Activated naive CD4-positive, alpha-beta T cell treated with anti-CD3 and anti-CD28 coated beads, Interleukin-2, amount 50 U/mL, for 72 hours (primary cell): ENCODE results near the gene NDUFA12. TPM values are rescaled to one million over a fixed set of nuclear protein-coding genes. Genes with fewer than 3 reads are reported as not detected.

Source experiments
- ATAC-seq, 2 donors: fragments of 150-1000 bp; cut with Tn5 transposase; 2 replicates each; pipeline ENCODE4 v1.10.0; 2021; ENCODE audit warnings: mild to moderate bottlenecking in 2 of 2, moderate library complexity in 2 of 2
- DNase-seq, 2 donors: peaks; one replicate each; pipeline ENCODE4 v3.0.0; 2021 to 2022; ENCODE audit warnings: low spot score in 2 of 2
- H3K27ac Mint-ChIP-seq, 2 donors: one replicate each; pipeline ENCODE4 v1.8.0; 2022; ENCODE audit warnings: mild to moderate bottlenecking in 2 of 2, mixed read lengths in 2 of 2
- H3K36me3 Mint-ChIP-seq, 2 donors: one replicate each; pipeline ENCODE4 v1.8.0; 2022; ENCODE audit warnings: mixed read lengths in 2 of 2
- H3K9me3 Mint-ChIP-seq, 2 donors: one replicate each; pipeline ENCODE4 v1.8.0; 2022; ENCODE audit warnings: mixed read lengths in 2 of 2
- total RNA-seq, 2 donors: library from RNA; stranded (reverse); gene quantifications; one replicate each; pipeline ENCODE4 v1.2.3, GENCODE V29; 2022

The NDUFA12 gene
- total RNA-seq, 2 donors from 2014 or later: 138 to 141 TPM

GRCh38 chr12:94925206-94925605, 78.3 kb downstream of the NDUFA12 start:
- ATAC-seq (no peak), DNase-seq (no peak)
- no peaks in the 10 kb centered on the region for H3K36me3 Mint-ChIP-seq
- no peaks in the 10 kb centered on the region for H3K9me3 Mint-ChIP-seq
- no peak overlapping the region for H3K27ac Mint-ChIP-seq

DNA sequence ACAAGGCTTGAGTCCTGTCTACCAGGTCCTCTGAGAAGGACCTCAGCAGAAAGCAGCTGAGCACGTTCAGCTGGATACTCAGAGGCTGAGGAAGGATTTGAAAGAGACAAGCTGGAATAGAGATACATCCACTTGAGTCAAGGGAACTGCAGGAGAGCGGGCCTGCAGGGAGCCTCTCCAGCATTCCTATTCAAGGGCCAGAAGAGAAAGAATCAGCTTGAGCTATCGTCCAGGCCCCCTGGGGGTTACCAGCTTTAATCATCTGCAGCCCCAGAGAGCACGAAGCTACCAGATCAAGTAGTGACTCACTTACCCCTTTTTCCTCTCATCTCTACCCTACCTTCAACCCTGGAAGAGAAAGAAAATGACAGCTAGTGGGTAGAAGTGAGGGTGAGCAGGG, 80.9 kb downstream of the NDUFA12 start:
- DNase-seq (no peak), ATAC-seq (no peak)
- Mint-ChIP-seq H3K27ac (no peak overlapping the region), H3K36me3 (no peaks in the 10 kb centered on the region), H3K9me3 (no peaks in the 10 kb centered on the region)

Other genes starting within 250 kb of the NDUFA12 start
- gene NR2C1, start 69.9 kb upstream of the NDUFA12 start, total RNA-seq: 10 to 100 TPM; 32.3 to 36.9 TPM
- 1 to 10 TPM; 1.4 to 1.8 TPM for gene FGD6, start 213.8 kb upstream of the NDUFA12 start, total RNA-seq
- 10 to 100 TPM; 35.5 to 63.1 TPM for gene VEZT, start 214.1 kb upstream of the NDUFA12 start, total RNA-seq